Subcutaneous abdominal adipose tissue (tissue), 5 donors: ENCODE results near the gene GLMN.

ENCODE experiments used
- H3K27ac ChIP-seq: one replicate; pipeline ENCODE4 v1.7.0; 2013; ENCODE audit warnings: low read depth, mild to moderate bottlenecking, inconsistent platforms, low read length, moderate library complexity
- H3K27me3 ChIP-seq, 5 donors: one replicate each; pipeline ENCODE4 v1.7.0; 2013; ENCODE audit warnings: low read length in 5 of 5, inconsistent platforms in 1 of 5; ENCODE audit not compliant: control insufficient read depth in 5 of 5, insufficient read depth in 4 of 5
- H3K36me3 ChIP-seq, 5 donors: one replicate each; pipeline ENCODE4 v1.7.0; 2013; ENCODE audit warnings: low read length in 5 of 5; ENCODE audit not compliant: control insufficient read depth in 5 of 5, insufficient read depth in 5 of 5
- H3K4me1 ChIP-seq, 5 donors: one replicate each; pipeline ENCODE4 v1.7.0; 2013; ENCODE audit warnings: low read length in 5 of 5, mild to moderate bottlenecking in 3 of 5, moderate library complexity in 1 of 5; ENCODE audit not compliant: control insufficient read depth in 5 of 5, insufficient read depth in 5 of 5
- H3K4me3 ChIP-seq, 5 donors: one replicate each; pipeline ENCODE4 v1.7.0; 2013; ENCODE audit warnings: low read length in 5 of 5, low read depth in 1 of 5
- H3K9ac ChIP-seq, 5 donors: one replicate each; pipeline ENCODE4 v1.7.0; 2013; ENCODE audit warnings: low read length in 5 of 5, mild to moderate bottlenecking in 4 of 5, moderate library complexity in 3 of 5
- H3K9me3 ChIP-seq, 5 donors: one replicate each; pipeline ENCODE4 v1.7.0; 2013; ENCODE audit warnings: low read length in 5 of 5; ENCODE audit not compliant: control insufficient read depth in 5 of 5
- donor health status: healthy.
- donor health status: healthy.
- donor health status: healthy.
- donor health status: healthy.
- donor health status: healthy.

The GLMN gene

DNA sequence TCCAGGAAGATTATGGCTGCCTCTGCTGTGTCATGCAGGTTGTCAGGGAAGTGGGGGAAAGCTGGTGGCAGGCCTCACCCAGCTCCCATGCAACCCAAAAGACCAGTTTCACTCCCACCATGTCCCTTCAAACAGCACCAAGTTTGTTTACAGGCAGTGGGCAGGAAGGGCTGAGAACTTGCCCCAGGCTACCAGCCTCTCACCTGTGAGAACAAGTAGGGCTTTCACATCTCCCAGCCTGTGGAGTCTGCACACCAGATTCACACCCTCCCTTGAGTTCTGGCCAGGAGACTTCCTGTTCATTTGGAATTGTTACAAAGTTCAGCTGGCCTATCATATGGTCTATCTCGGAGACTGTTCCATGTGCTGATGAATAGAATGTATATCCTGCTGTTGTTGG is 27.9 kb upstream of the GLMN start:
- H3K36me3 ChIP-seq = peaks cover 30 to 40% (median 33%) of the 10 kb centered on the region in 5 donors
- H3K27me3 ChIP-seq = no peaks in the 10 kb centered on the region
- no peak overlapping the region for H3K27ac ChIP-seq
- peaks cover 4 to 20% (median 13%) of the 10 kb centered on the region in 5 donors for H3K9me3 ChIP-seq
- no peak overlapping the region for H3K9ac ChIP-seq
- no peaks in the 10 kb centered on the region for H3K4me1 ChIP-seq
- H3K4me3 ChIP-seq = peak overlapping the region in 2 of 5 donors; percentile 6 to 22

DNA sequence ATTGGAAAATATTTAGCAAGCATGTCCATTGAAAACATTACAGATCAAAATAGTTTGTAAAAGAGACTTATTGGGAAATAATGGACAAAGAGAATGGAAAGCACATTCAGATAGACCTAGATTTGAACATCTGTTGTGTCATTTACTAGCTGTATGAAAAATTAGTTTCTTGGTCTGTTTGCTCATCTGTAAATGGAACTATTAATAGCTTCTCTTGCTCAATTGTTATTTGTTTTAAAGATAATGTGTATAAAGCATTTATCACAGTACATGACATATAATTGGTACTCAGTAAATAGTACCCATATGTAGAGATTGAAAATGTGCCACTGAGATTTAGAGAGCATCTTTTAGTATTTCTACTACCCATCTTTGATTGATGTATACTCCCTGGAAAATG is 26.0 kb upstream of the GLMN start:
- Histone ChIP-seq H3K27me3 (no peaks in the 10 kb centered on the region), H3K4me1 (no peaks in the 10 kb centered on the region), H3K9me3 (peaks cover 4 to 20% (median 13%) of the 10 kb centered on the region in 5 donors), H3K27ac (no peak overlapping the region), H3K4me3 (no peak overlapping the region), H3K9ac (no peak overlapping the region), H3K36me3 (peaks cover 33 to 45% (median 38%) of the 10 kb centered on the region in 5 donors)

DNA sequence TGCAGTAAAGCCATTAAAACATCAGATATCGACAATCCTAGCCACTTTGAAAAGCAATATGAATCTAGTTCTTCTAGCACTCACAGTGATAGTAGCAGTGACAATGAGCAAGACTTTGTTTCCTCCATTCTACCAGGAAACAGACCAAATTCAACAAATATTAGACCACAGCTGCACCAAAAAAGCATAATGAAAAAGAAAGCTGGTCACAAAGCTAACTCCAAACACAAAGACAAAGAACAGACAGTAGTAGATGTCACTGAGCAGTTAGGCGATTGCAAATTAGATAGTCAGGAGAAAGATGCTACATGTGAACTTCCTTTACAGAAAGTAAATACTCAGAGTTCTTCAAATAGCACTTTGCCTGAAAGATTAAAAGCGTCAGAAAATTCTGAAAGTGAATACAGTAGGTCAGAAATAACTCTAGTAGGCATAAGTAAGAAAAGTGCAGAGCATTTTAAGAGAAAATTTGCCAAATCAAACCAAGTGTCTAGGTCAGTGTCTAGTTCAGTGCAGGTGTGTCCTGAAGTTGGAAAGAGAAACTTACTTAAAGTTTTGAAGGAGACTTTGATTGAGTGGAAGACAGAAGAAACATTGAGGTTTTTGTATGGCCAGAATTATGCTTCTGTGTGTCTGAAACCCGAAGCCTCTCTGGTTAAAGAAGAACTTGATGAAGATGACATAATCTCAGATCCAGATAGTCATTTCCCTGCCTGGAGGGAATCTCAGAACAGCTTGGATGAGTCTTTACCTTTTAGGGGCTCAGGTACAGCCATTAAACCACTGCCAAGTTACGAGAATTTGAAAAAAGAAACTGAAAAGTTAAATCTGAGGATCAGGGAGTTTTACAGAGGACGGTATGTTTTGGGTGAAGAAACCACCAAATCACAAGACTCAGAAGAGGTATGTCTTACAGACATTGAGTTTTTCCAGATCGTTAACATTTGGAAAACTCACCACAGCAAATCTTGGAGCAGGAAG is 25.0 kb upstream of the GLMN start:
- H3K9me3 ChIP-seq = peaks cover 4 to 18% (median 13%) of the 10 kb centered on the region in 5 donors
- peaks cover 32 to 37% (median 35%) of the 10 kb centered on the region in 5 donors for H3K36me3 ChIP-seq
- no peak overlapping the region for H3K27ac ChIP-seq
- H3K4me1 ChIP-seq = no peaks in the 10 kb centered on the region
- no peaks in the 10 kb centered on the region for H3K27me3 ChIP-seq
- H3K9ac ChIP-seq = no peak overlapping the region
- no peak overlapping the region for H3K4me3 ChIP-seq

DNA sequence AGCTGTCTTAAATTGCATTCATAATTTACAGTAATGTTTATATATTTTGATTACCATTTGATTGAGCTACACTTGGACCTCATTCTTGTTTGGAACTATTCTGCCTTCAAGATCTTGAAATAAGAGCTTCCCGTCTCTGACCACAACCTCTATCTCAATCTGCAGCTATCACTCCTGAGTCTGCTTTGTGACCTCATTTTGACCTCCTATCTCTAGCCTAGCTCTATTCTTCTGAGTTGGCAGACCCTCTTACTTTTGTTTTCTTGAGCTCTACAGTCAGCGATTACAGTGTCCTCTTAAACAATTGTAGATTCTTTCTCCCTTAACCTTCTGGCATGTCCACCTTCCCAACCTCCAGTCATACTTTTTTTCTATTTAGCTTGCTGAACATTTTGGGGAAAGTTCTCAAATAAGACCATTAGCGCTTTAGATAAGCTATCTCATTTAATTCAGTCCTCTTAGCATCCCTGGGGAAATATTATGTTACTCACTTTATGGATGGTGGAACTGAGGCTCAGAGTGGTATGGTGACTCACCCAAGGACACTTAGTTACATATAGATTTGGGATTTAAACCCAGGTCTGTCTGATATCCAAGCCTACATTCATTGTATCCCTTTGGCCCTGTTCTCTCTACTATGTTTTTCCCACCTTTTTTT is 19.2 kb upstream of the GLMN start:
- Histone ChIP-seq H3K4me1 (peaks cover 0 to 4% (median 0%) of the 10 kb centered on the region in 5 donors), H3K27me3 (no peaks in the 10 kb centered on the region), H3K36me3 (peaks cover 6 to 15% (median 11%) of the 10 kb centered on the region in 5 donors), H3K4me3 (no peak overlapping the region), H3K27ac (no peak overlapping the region), H3K9me3 (no peaks in the 10 kb centered on the region), H3K9ac (no peak overlapping the region)

DNA sequence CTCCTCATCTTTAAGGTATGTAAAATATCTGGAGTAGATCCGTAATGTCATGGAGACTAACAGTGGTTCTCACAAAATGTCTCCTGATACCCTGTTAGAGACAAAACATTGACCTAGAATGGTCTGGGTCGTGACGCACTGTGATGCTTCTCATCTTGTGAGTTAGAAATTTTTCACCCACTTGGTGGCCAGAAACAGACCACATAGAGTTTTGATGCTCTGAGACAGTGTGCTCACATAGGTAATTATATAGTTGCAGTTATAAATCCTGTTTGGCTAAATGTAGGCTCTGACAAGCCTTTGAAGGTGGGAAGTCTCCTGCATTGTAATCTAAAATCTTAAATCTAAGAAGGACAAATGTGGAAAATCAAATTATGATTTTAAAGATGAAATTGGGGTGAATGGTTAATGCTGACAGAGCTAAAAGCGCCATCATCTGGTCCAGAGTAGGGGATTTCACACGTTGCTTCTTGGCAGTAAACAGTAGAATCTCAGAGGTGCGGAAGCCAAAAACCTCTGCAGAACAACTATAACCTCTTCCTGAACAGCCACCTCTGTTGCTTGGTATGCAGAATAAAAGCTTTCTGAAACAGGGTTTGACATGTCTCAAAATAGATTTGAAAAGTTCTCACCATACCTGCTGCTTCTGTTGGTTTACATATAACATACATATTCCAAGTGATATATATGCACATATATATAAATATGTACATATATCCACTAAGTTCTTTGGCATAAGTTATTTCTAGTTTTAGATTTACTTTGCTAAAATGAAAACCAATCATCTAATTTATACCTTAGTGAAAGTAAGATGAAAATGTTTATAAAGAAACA is 17.2 kb upstream of the GLMN start:
- no peaks in the 10 kb centered on the region for H3K9me3 ChIP-seq
- H3K9ac ChIP-seq = no peak overlapping the region
- H3K36me3 ChIP-seq = peaks cover 6 to 17% (median 12%) of the 10 kb centered on the region in 5 donors
- peaks cover 0 to 10% (median 4%) of the 10 kb centered on the region in 5 donors for H3K4me1 ChIP-seq
- no peaks in the 10 kb centered on the region for H3K27me3 ChIP-seq
- H3K27ac ChIP-seq = no peak overlapping the region
- H3K4me3 ChIP-seq = no peak overlapping the region

DNA sequence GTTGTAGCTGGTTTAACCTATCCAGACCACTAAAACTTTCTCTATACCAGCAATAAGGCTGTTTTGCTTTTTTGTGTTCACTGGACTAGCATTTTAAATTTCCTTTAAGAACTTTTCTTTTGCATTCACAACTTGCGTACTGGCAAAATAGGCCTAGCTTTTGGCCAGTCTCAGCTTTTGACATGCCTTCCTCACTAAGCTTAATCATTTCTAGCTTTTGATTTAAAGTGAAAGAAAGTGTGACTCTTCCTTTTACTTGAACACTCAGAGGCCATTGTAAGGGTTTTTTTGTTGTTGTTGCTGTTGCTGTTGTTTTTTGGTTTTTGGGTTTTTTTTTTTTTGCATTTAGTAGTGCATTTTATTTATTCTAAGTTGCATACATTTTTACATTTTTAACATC is 15.2 kb upstream of the GLMN start:
- Histone ChIP-seq H3K27me3 (no peaks in the 10 kb centered on the region), H3K9ac (no peak overlapping the region), H3K9me3 (no peaks in the 10 kb centered on the region), H3K4me1 (peaks cover 0 to 12% (median 4%) of the 10 kb centered on the region in 5 donors), H3K36me3 (peaks cover 0 to 11% (median 6%) of the 10 kb centered on the region in 5 donors), H3K4me3 (no peak overlapping the region), H3K27ac (no peak overlapping the region)

DNA sequence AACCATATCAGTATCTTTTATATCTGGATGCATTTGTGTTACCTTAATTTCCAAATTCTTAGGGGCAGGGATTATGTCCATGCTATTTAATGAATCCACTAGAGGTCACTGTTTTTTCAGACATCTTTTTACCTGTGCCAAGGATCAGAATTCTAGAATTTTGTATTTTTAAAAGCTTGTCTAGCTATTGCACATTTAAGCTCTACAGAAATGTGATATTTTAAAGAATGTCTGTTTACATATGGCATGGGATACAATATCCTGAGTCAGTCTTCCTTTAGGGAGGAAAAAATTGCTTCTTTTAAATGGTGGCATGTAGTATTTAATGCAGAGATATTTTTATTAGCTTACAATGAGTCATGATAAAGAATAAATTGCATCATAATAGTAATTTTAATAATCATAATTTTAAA is 11.4 kb upstream of the GLMN start:
- Histone ChIP-seq H3K9ac (no peak overlapping the region), H3K9me3 (no peaks in the 10 kb centered on the region), H3K4me3 (no peak overlapping the region), H3K27ac (no peak overlapping the region), H3K4me1 (peaks cover 0 to 12% (median 0%) of the 10 kb centered on the region in 5 donors), H3K27me3 (no peaks in the 10 kb centered on the region), H3K36me3 (peaks cover 11 to 25% (median 22%) of the 10 kb centered on the region in 5 donors)

DNA sequence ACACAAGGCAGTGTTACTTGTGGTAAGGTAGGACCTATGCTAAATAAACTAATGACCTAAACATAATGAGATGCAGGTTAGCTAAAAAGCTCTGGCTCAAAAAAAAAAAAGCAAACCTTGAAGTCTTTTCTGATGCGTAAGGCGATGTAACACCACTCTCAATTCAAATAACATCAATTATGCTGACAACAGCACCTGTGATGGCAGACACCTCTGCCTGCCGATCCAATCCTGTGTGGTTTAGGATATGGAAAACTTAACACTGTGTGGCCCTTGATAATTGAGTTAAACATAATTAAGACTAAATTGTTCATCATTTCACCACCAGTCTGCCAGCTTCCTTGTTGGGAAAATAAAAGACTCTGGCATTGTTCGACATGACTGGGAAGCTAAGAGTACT is 9.2 kb upstream of the GLMN start:
- Histone ChIP-seq H3K9me3 (no peaks in the 10 kb centered on the region), H3K27me3 (no peaks in the 10 kb centered on the region), H3K9ac (no peak overlapping the region), H3K4me1 (peaks cover 0 to 12% (median 0%) of the 10 kb centered on the region in 5 donors), H3K27ac (no peak overlapping the region), H3K36me3 (peaks cover 19 to 35% (median 24%) of the 10 kb centered on the region in 5 donors), H3K4me3 (no peak overlapping the region)

DNA sequence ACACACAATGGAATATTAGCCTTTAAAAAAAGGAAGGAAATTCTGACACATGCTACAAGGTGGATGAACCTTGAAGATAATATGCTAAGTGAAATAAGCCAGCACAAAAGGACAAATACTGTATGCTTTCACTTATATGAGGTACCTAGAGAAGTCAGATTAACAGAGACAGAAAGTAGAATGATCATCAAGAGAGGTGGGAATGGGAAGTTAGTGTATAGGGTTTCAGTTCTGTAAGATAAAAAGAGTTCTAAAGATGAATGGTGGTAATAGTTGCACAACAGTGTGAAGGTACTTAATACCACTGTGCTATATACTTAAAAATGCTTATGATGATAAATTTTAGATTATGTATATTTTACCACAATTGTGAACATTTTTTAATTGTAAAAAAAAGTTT is 7.2 kb upstream of the GLMN start:
- H3K27me3 ChIP-seq = no peaks in the 10 kb centered on the region
- H3K4me3 ChIP-seq = no peak overlapping the region
- H3K27ac ChIP-seq = no peak overlapping the region
- H3K9me3 ChIP-seq = no peaks in the 10 kb centered on the region
- peaks cover 0 to 2% (median 0%) of the 10 kb centered on the region in 5 donors for H3K4me1 ChIP-seq
- peaks cover 19 to 31% (median 21%) of the 10 kb centered on the region in 5 donors for H3K36me3 ChIP-seq
- peak overlapping the region in 1 of 5 donors; percentile 7 for H3K9ac ChIP-seq
